HCT116 (cell line): ENCODE results near the gene GP1BB. TPM values are rescaled to one million over a fixed set of nuclear protein-coding genes. Genes with fewer than 3 reads are reported as not detected.
A peak's percentile ranks its signal among the peaks of the same experiment; 100 is the strongest.

Experiments used
- ATAC-seq: fragments of 200-7000 bp; cut with Tn5 transposase; 2 replicates; pipeline ENCODE4 v1.9.1; 2020; ENCODE audit warnings: mild to moderate bottlenecking, moderate library complexity
- BruUV-seq: library from RNA; stranded (reverse); fragments of 400-500 nt; replicated peaks from 2 replicates; lab custom pipeline; 2021; lab: Mats Ljungman, UMichigan
- CTCF ChIA-PET: fragments of 300-600 bp; sonication (Branson Sonifier 250); formaldehyde crosslinking; loops from one replicate; lab custom pipeline; 2021; ENCODE audit warnings: antibody characterized with exemption; lab: Charles Lee
- POLR2A ChIA-PET: fragments of 300-600, 350-600 bp; sonication (Branson Sonifier 250); formaldehyde crosslinking; loops from one replicate; lab custom pipeline; 2021; ENCODE audit warnings: antibody characterized with exemption; lab: Charles Lee
- RAD21 ChIA-PET, 2 experiments: fragments of 300-600 bp; sonication (Branson Sonifier 250); formaldehyde crosslinking; loops; one replicate each; lab custom pipeline; 2023; ENCODE audit warnings: low total read pairs in 2 of 2; ENCODE audit not compliant: uncharacterized antibody in 2 of 2, unreplicated experiment in 2 of 2, low non-redundant PET in 1 of 2; lab: Charles Lee
- DNase-seq: peaks from one replicate; pipeline ENCODE4 v3.0.0-alpha.2; 2010; ENCODE audit warnings: low read depth, low spot score
- H2AFZ ChIP-seq: fragments of 200-600 bp; shearing (Covaris generic), sonication (generic); 2 replicates; pipeline ENCODE4 v1.6.1; 2017; ENCODE audit warnings: low read depth, mixed run types, mixed read lengths, antibody characterized with exemption, low read length; ENCODE audit not compliant: poor library complexity, severe bottlenecking
- H3K27ac ChIP-seq: 2 replicates; pipeline ENCODE4 v1.5.1; 2012; ENCODE audit warnings: low read depth, low read length
- H3K27me3 ChIP-seq: fragments of 200-600 bp; sonication (generic); 2 replicates; pipeline ENCODE4 v1.6.1; 2016; ENCODE audit warnings: mixed run types, low read length, mixed read lengths; ENCODE audit not compliant: insufficient read depth
- H3K36me3 ChIP-seq, 2 experiments: fragments of 200-500 bp in 1 of 2; fragments of 200-600 bp in 1 of 2; sonication (Bioruptor generic) in 1 of 2; sonication (generic) in 1 of 2; 2 replicates each; pipeline versions ENCODE4 v1.5.1 to v1.6.1; 2014 to 2016; ENCODE audit warnings: low read length in 2 of 2, inconsistent platforms in 1 of 2, mixed read lengths in 1 of 2, mixed run types in 1 of 2; ENCODE audit not compliant: insufficient read depth in 2 of 2, control insufficient read depth in 1 of 2
- H3K4me1 ChIP-seq, 2 experiments: fragments of 200-600 bp in 1 of 2; sonication (generic) in 1 of 2; 2 replicates each; pipeline versions ENCODE4 v1.5.1 to v1.6.1; 2012 to 2017; ENCODE audit warnings: low read length in 2 of 2, inconsistent platforms in 1 of 2, mild to moderate bottlenecking in 1 of 2, mixed read lengths in 1 of 2, mixed run types in 1 of 2, moderate library complexity in 1 of 2; ENCODE audit not compliant: insufficient read depth in 2 of 2, control insufficient read depth in 1 of 2
- H3K4me2 ChIP-seq: fragments of 200-600 bp; sonication (generic); 2 replicates; pipeline ENCODE4 v1.6.1; 2017; ENCODE audit warnings: mixed run types, low read length, mixed read lengths
- H3K4me3 ChIP-seq, 2 experiments: fragments of 200-600 bp in 1 of 2; sonication (generic) in 1 of 2; replicated peaks in 1 of 2; 2 replicates each; pipeline ENCODE4 v1.5.1; 2011 to 2016; ENCODE audit warnings: low read length in 2 of 2, control low read depth in 1 of 2, low read depth in 1 of 2, mild to moderate bottlenecking in 1 of 2, mixed read lengths in 1 of 2, mixed run types in 1 of 2
- H3K79me2 ChIP-seq: fragments of 200-600 bp; sonication (generic); 2 replicates; pipeline ENCODE4 v1.6.1; 2017; ENCODE audit warnings: mild to moderate bottlenecking, mixed run types, low read length, moderate library complexity, mixed read lengths; ENCODE audit not compliant: insufficient read depth
- H3K9ac ChIP-seq: fragments of 200-600 bp; sonication (generic); 2 replicates; pipeline ENCODE4 v1.6.1; 2016; ENCODE audit warnings: low read length, mixed read lengths
- H3K9me2 ChIP-seq: fragments of 200-600 bp; sonication (generic), shearing (Covaris generic); 2 replicates; pipeline ENCODE4 v1.6.1; 2017; ENCODE audit warnings: mixed run types, mild to moderate bottlenecking, moderate library complexity; ENCODE audit not compliant: insufficient read depth
- H3K9me3 ChIP-seq, 2 experiments: fragments of 200-500 bp in 1 of 2; fragments of 200-600 bp in 1 of 2; sonication (Bioruptor generic) in 1 of 2; sonication (generic) in 1 of 2; 2 replicates each; pipeline ENCODE4 v1.6.1; 2014 to 2017; ENCODE audit warnings: low read length in 2 of 2, mixed read lengths in 2 of 2, inconsistent platforms in 1 of 2, low read depth in 1 of 2, mild to moderate bottlenecking in 1 of 2, mixed run types in 1 of 2, moderate library complexity in 1 of 2; ENCODE audit not compliant: control insufficient read depth in 1 of 2, insufficient read depth in 1 of 2
- H4K20me1 ChIP-seq: fragments of 200-600 bp; sonication (generic), shearing (Covaris generic); 2 replicates; pipeline ENCODE4 v1.6.1; 2017; ENCODE audit warnings: mixed run types, mild to moderate bottlenecking, moderate library complexity; ENCODE audit not compliant: insufficient read depth
- ELF1 ChIP-seq: IDR thresholded peaks from 2 replicates; pipeline ENCODE4 v1.6.1; 2012; ENCODE audit warnings: low read depth, borderline replicate concordance
- EZH2phosphoT487 ChIP-seq: fragments of 200-600 bp; IDR thresholded peaks from 2 replicates; pipeline ENCODE4 v1.6.1; 2018; ENCODE audit warnings: antibody characterized with exemption, borderline replicate concordance
- JUND ChIP-seq: IDR thresholded peaks from 2 replicates; pipeline ENCODE4 v1.6.1; 2012
- RAD21 ChIP-seq: IDR thresholded peaks from 2 replicates; pipeline ENCODE4 v1.6.1; 2012; ENCODE audit warnings: low read depth, mild to moderate bottlenecking
- SIN3A ChIP-seq: IDR thresholded peaks from 2 replicates; pipeline ENCODE4 v1.6.1; 2012; ENCODE audit warnings: low read depth
- SP1 ChIP-seq: IDR thresholded peaks from 2 replicates; pipeline ENCODE4 v1.6.1; 2012; ENCODE audit warnings: low read depth
- intact Hi-C: fragments of 100-400 bp; cut with micrococcal nuclease; formaldehyde crosslinking; loops from 2 replicates; pipeline ENCODE4 v1.10.0; 2022
- total RNA-seq: library from RNA; stranded (reverse); gene quantifications from one replicate; pipeline ENCODE4 v1.2.1, GENCODE V29; 2021; ENCODE audit not compliant: unreplicated experiment

Gene GP1BB
- total RNA-seq, 1 experiment from 2014 or later = 4.8 TPM

DNA sequence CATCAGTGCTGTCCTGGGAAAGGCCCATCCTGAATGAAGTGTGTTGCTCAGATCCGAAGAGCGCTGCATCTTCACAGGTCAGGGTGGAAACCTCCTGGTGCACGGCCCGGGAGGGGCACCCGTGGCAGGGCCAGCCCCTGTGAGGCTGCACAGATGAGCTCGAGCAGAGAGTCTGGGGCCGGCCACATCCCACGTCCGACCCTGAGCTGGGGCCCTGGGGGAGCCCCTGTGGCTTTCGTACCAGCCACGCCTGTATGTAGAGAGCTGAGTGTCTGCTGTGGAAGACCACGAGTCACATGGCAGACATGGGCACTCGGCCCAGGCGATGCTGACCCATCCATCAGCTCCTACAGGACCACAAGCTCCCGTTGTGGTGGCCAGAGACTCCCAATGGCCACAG is 33.9 kb upstream of the GP1BB start:
- ATAC-seq (no peak), DNase-seq (no peak)
- ChIA-PET CTCF (no interaction called here), POLR2A (no interaction called here), RAD21 (no interaction called here)
- no TSS peak for BruUV-seq
- Histone ChIP-seq H3K9me3 (no peaks in the 10 kb centered on the region), H3K36me3 (no peaks in the 10 kb centered on the region), H4K20me1 (no peaks in the 10 kb centered on the region), H3K9ac (no peak overlapping the region), H3K4me1 (peaks cover 9 to 16% of the 10 kb centered on the region in 2 experiments), H3K4me2 (no peak overlapping the region), H3K9me2 (no peaks in the 10 kb centered on the region), H3K79me2 (no peaks in the 10 kb centered on the region), H3K27me3 (no peaks in the 10 kb centered on the region), H2AFZ (no peak overlapping the region), H3K27ac (no peak overlapping the region), H3K4me3 (no peak overlapping the region)
- TF ChIP-seq JUND (no peak), EZH2phosphoT487 (no peak), RAD21 (no peak), SP1 (no peak), ELF1 (no peak)
- intact Hi-C loops = no loop called here

DNA sequence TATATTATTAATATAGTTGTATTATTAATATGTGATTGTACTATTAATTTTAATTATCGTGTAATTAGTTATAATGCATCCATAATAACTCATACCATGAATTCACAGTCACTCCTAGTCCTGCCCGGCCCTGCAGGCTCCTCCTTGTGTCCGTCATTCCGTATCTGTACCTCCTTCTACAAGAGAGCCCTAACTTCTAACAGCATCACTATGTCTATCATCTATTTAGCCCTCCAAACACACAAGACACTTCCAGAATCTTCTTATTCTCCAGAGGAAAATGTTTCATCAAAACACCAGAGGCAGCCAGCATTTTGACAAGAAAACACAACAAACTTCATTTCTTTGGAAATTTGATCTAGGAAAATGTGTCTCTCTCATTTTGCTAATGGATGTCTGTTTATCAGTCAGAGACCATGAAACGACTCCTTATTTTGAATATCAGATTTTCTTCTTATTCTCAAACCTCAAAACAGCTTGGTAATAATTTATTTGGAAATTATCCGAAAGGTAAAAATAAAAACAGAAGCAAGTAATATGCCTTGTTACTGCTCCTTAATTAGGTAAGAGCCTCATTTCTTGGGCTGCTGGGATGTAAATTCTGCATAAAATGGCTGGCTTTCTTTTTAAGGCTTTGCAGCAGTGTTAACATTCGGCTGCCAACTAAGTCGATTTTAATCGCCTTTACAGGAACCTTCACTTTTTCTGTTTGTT is 32.2 kb upstream of the GP1BB start:
- no peaks in the 10 kb centered on the region for H3K9me2 ChIP-seq
- peak overlapping the region; percentile 73 for H2AFZ ChIP-seq
- intact Hi-C loops = no loop called here
- no peak for TF ChIP-seq SIN3A
- H3K9ac ChIP-seq = peak overlapping the region; percentile 62
- H3K9me3 ChIP-seq = no peaks in the 10 kb centered on the region
- CTCF ChIA-PET = interaction anchor here (1.0 kb wide), 1 partner anchor 62 kb away, joined by 3 read pairs; no protein-coding TSS in a partner anchor
- POLR2A ChIA-PET = interaction anchor here (1.0 to 1.2 kb wide), 2 partner anchors 13 to 17 kb away, joined by 3 read pairs; no protein-coding TSS in a partner anchor
- ATAC-seq (no peak; the same call in 1 of the 2 replicates), DNase-seq (no peak)
- peak overlapping the region; percentile 83 for H3K4me2 ChIP-seq
- peak overlapping the region; percentile 55 for H3K27ac ChIP-seq
- H3K36me3 ChIP-seq = no peaks in the 10 kb centered on the region
- no peaks in the 10 kb centered on the region for H3K79me2 ChIP-seq
- BruUV-seq = no TSS peak
- RAD21 ChIA-PET = no interaction called here
- peak overlapping the region; percentile 36 to 53 for H3K4me3 ChIP-seq
- no peaks in the 10 kb centered on the region for H3K27me3 ChIP-seq
- no peaks in the 10 kb centered on the region for H4K20me1 ChIP-seq
- H3K4me1 ChIP-seq = peaks cover 9 to 20% of the 10 kb centered on the region in 2 experiments
